ENCODE results near the gene OVOL3. TPM values are rescaled to one million over a fixed set of nuclear protein-coding genes. Genes with fewer than 3 reads are reported as not detected.
"Not testable (repeated sequence)": the region's sequence is repeated elsewhere in the genome, so short reads cannot be mapped to it uniquely, and the experiment has no call there.

The OVOL3 gene
- not detected in 3 replicates for total RNA-seq

DNA sequence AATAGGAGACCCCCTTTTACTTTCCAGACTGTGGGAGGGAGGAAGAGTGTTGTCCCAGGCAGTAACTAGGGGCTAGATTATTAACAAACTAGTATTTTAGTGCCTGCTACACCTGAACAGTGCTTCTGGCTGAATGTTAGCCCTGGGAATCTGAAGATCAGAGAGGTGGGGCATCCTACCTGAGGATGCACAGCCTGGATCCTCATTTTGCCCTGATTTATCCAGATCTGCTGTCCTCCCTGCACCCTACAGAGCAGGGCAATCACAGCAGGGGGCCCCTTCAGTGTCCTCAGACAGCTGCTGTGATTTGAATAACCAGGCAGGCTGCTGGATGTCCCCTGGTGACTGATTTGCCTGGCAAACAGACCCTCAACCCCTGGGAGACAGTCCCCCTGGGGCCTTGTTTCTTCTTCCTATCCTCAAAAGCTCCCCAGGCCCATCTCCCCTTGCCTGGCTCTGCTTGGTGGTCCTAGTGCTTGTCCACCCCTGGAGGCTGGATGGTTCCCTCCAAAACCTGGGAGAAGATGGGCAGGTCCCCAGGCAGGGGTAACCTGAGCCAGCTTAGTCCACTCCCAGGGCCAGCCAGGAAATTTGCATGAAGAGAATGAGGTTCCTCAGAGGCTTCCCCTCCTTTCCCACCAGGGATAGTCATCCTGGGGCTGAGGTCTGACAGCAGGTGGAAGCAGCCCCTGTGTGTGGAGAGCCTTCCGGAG lies at the start of gene OVOL3:
Gene OVOL3 (plus strand): TSS at position 657 of the 713 bp plus-strand sequence. CDS start 60 bp downstream, outside the sequence.
- Mint-ChIP-seq H3K27me3 (ENCODE audit: low read depth) (peaks cover 2% of the 10 kb centered on the region), H3K36me3 (peaks cover 12% of the 10 kb centered on the region), H3K9me3 (no peaks in the 10 kb centered on the region), H3K4me1 (peaks cover 18% of the 10 kb centered on the region), H3K27ac (no peak within 1 kb of the TSS), H3K4me3 (no peak within 1 kb of the TSS)
- DNase-seq (ENCODE audit: low spot score in 2 of 2, unreplicated experiment in 2 of 2), result no peak
- TF ChIP-seq, protein P1, sequence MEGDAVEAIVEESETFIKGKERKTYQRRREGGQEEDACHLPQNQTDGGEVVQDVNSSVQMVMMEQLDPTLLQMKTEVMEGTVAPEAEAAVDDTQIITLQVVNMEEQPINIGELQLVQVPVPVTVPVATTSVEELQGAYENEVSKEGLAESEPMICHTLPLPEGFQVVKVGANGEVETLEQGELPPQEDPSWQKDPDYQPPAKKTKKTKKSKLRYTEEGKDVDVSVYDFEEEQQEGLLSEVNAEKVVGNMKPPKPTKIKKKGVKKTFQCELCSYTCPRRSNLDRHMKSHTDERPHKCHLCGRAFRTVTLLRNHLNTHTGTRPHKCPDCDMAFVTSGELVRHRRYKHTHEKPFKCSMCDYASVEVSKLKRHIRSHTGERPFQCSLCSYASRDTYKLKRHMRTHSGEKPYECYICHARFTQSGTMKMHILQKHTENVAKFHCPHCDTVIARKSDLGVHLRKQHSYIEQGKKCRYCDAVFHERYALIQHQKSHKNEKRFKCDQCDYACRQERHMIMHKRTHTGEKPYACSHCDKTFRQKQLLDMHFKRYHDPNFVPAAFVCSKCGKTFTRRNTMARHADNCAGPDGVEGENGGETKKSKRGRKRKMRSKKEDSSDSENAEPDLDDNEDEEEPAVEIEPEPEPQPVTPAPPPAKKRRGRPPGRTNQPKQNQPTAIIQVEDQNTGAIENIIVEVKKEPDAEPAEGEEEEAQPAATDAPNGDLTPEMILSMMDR (IDR thresholded peaks at IDR 0.05; ENCODE audit: unreplicated experiment), result no peak

DNA sequence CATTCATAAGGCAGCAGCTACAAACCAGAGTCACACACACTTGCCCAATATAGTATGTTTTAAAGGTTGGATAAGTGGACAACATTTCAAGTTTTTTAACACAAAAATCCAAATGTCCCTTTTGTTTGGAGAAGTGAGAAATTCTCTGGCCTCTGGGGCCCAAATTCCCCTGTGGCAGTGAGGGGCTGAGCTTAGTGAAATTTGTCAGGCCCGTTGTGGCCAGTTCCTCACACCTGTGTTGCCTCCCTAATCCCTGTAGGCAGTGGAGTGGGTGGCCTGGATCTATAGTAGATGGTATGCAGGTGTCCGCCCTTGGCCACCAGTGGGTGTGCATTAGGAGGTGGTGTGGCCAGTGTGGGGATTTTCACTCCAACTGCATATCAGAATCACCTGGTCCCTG lies 49.6 kb upstream of the OVOL3 start:
- TF ChIP-seq, protein P1 (IDR thresholded peaks at IDR 0.05; ENCODE audit: unreplicated experiment), result no peak
- Mint-ChIP-seq H3K36me3 (no peaks in the 10 kb centered on the region), H3K4me1 (peaks cover under 1% of the 10 kb centered on the region), H3K9me3 (no peaks in the 10 kb centered on the region), H3K27ac (no peak overlapping the region), H3K27me3 (ENCODE audit: low read depth) (no peaks in the 10 kb centered on the region), H3K4me3 (no peak overlapping the region)
- DNase-seq (ENCODE audit: low spot score in 2 of 2, unreplicated experiment in 2 of 2), result no peak

DNA sequence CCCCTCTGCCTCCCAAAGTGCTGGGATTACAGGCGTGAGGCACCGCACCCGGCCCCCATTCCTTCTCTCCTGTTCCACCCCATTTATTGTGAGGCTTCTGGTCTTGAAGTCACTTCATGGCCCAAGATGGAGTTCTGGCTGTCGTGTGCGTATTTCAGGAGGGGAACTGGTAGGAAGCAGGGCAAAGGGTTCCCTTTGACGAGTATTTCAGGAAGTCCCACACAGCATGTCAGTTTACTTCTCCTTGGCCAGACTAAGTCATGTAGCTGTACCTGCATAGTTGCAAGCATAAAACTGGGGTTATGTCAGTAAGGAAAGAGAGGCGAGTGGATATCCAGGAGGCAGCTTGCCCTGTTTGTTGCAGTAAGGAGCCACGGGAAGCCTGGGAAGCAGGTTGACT lies 46.1 kb upstream of the OVOL3 start:
- peaks cover 6% of the 10 kb centered on the region for H3K36me3 Mint-ChIP-seq
- DNase-seq (ENCODE audit: low spot score in 2 of 2, unreplicated experiment in 2 of 2), result no peak
- TF ChIP-seq, protein P1 (IDR thresholded peaks at IDR 0.05; ENCODE audit: unreplicated experiment), result no peak
- no peak overlapping the region for H3K4me3 Mint-ChIP-seq
- H3K27me3 Mint-ChIP-seq (ENCODE audit: low read depth), result no peaks in the 10 kb centered on the region
- no peaks in the 10 kb centered on the region for H3K9me3 Mint-ChIP-seq
- no peaks in the 10 kb centered on the region for H3K4me1 Mint-ChIP-seq
- no peak overlapping the region for H3K27ac Mint-ChIP-seq

DNA sequence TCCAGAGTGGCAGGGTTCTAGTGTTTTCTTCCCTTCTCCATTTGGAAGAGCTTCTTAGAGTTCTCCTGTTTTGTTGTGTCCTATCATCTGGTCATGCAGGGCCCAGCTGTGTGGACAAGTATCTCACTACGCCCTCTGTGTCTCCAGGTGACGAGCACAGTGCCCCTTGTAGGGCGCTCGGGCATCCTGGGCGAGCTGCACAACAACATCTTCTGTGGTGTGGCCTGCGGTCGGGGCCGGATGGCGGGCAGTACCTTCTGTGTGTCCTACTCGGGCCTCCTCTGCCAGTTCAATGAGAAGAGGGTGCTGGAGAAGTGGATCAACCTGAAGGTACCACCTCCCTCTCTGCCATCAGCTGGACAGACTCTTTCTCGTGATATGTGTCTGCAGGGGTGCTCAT lies 43.3 kb upstream of the OVOL3 start:
- Mint-ChIP-seq H3K9me3 (no peaks in the 10 kb centered on the region), H3K36me3 (peaks cover 11% of the 10 kb centered on the region), H3K4me1 (peaks cover 3% of the 10 kb centered on the region), H3K27ac (no peak overlapping the region), H3K4me3 (no peak overlapping the region), H3K27me3 (ENCODE audit: low read depth) (no peaks in the 10 kb centered on the region)
- TF ChIP-seq, protein P1 (IDR thresholded peaks at IDR 0.05; ENCODE audit: unreplicated experiment), result no peak
- DNase-seq (ENCODE audit: low spot score in 2 of 2, unreplicated experiment in 2 of 2), result no peak

DNA sequence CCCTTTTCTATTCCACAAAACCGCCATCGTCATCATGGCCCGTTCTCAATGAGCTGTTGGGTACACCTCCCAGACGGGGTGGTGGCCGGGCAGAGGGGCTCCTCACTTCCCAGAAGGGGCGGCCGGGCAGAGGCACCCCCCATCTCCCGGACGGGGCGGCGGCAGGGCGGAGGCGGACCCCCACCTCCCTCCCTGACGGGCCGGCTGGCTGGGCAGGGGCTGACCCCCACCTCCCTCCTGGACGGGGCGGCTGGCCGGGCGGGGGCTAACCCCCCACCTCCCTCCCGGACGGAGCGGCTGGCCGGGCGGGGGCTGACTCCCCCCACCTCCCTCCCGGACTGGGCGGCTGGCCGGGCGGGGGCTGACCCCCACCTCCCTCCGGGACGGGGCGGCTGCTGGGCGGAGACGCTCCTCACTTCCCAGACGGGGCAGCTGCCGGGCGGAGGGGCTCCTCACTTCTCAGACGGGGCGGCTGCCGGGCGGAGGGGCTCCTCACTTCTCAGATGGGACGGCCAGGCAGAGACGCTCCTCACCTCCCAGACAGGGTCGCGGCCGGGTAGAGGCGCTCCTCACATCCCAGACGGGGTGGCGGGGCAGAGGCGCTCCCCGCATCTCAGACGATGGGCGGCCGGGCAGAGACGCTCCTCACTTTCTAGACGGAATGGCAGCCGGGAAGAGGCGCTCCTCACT lies 42.0 kb upstream of the OVOL3 start:
- not testable (repeated sequence) for H3K27ac Mint-ChIP-seq, H3K4me1 Mint-ChIP-seq
- H3K36me3 Mint-ChIP-seq, result peaks cover 11% of the 10 kb centered on the region

DNA sequence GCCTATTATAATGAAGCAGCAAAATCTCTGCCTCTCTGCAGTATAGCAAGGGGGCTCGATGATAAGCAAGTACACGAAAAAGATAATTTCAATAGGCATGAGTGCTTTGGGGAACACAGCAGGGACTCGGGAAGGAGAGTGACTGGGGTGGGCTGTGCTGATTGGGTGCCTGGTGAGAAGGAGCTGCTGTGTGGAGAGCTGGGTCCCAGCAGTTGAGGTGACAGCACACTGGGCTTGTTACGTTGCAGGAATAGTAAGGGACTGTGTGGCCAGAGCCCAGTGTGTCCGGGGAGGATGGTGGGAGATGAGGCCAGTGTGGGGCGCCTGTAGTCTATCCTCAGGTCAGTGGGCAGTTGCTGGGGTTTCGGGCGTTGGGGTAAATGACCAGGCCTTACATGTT lies 38.9 kb upstream of the OVOL3 start:
- Mint-ChIP-seq H3K27me3 (ENCODE audit: low read depth) (no peaks in the 10 kb centered on the region), H3K4me1 (peaks cover 3% of the 10 kb centered on the region), H3K36me3 (peaks cover 13% of the 10 kb centered on the region), H3K27ac (no peak overlapping the region), H3K9me3 (no peaks in the 10 kb centered on the region), H3K4me3 (no peak overlapping the region)
- TF ChIP-seq, protein P1 (IDR thresholded peaks at IDR 0.05; ENCODE audit: unreplicated experiment), result no peak
- DNase-seq (ENCODE audit: low spot score in 2 of 2, unreplicated experiment in 2 of 2), result no peak

More for the DNA sequence above, 42.0 kb upstream of the OVOL3 start:
- H3K4me3 Mint-ChIP-seq; H3K9me3 Mint-ChIP-seq; DNase-seq (ENCODE audit: low spot score in 2 of 2, unreplicated experiment in 2 of 2); H3K27me3 Mint-ChIP-seq (ENCODE audit: low read depth): not testable (repeated sequence)

Data from mesothelial cell of epicardium (in vitro differentiated cells).